BLaER1 (cell line): ENCODE data around the gene SQSTM1.
A peak's percentile ranks its signal among the peaks of the same experiment; 100 is the strongest.
"Not testable (repeated sequence)": the region's sequence is repeated elsewhere in the genome, so short reads cannot be mapped to it uniquely, and the experiment has no call there.

Experiments
- H3K27ac ChIP-seq: shearing (Covaris generic); formaldehyde crosslinking; 2 replicates; pipeline ENCODE4 v1.8.1; 2022
- H3K27me3 ChIP-seq: shearing (Covaris generic); formaldehyde crosslinking; 2 replicates; pipeline ENCODE4 v1.8.1; 2022
- H3K36me3 ChIP-seq: shearing (Covaris generic); formaldehyde crosslinking; 2 replicates; pipeline ENCODE4 v1.8.1; 2022
- H3K4me1 ChIP-seq: shearing (Covaris generic); formaldehyde crosslinking; 2 replicates; pipeline ENCODE4 v1.8.1; 2022
- H3K4me2 ChIP-seq: shearing (Covaris generic); formaldehyde crosslinking; 2 replicates; pipeline ENCODE4 v1.8.1; 2022
- H3K4me3 ChIP-seq: shearing (Covaris generic); formaldehyde crosslinking; 2 replicates; pipeline ENCODE4 v1.8.1; 2022
- H3K9ac ChIP-seq: shearing (Covaris generic); formaldehyde crosslinking; 2 replicates; pipeline ENCODE4 v1.8.1; 2022
- H3K9me3 ChIP-seq: shearing (Covaris generic); formaldehyde crosslinking; 2 replicates; pipeline ENCODE4 v1.8.1; 2022
- H4K20me1 ChIP-seq: shearing (Covaris generic); formaldehyde crosslinking; 2 replicates; pipeline ENCODE4 v1.8.1; 2022
- Cebpa-rat ChIP-seq: shearing (Covaris generic); IDR thresholded peaks from 2 replicates; pipeline ENCODE4 v1.8.1; 2022

Gene SQSTM1

DNA sequence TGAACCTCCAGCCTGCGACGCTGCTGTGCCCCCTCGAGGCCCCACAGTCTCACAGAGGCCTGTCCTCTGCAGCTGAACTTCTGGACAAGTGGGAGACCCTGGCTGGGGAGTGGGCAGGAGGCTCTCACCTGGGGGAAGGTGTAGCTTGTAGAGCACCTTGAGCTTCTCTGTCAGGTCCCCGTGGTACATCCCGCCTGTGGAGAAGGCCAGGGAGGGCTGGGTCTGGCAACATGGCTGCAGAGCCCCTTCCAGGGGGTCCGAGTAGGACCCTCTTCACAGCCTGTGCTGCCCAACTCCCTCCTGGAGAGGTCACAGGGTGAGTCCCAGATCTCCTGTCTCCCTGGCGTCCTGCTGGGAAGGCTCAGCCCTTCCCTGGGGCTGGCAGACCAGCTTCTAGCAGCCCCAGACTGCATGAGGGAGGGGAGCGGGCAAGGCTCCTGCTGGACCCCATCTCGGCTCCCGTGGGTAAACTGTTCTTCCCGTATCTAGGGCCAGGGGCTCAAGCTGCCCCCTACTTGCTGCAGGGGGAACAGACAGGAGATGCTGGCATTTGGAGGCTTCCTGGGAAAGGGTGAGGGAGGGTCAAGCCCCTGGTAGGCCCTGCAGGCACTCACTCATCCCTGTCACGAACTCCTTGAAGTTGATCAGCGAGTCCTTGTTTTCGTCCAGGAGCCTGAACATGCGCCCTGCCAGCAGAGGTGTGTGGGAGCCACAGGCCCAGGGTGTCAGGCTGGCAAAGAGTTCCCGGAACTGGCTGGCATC, 49.1 kb downstream of the SQSTM1 start:
- H3K9me3 ChIP-seq = no peaks in the 10 kb centered on the region
- peaks cover 93% of the 10 kb centered on the region for H3K36me3 ChIP-seq
- no peak for TF ChIP-seq Cebpa-rat
- H3K9ac ChIP-seq = no peak overlapping the region
- no peak overlapping the region for H3K27ac ChIP-seq
- H3K4me2 ChIP-seq = peak overlapping the region; percentile 74; the same call in 1 of the 2 replicates
- peaks cover 38% of the 10 kb centered on the region for H3K4me1 ChIP-seq
- no peaks in the 10 kb centered on the region; the same call in 1 of the 2 replicates for H4K20me1 ChIP-seq
- H3K27me3 ChIP-seq = no peaks in the 10 kb centered on the region
- no peak overlapping the region for H3K4me3 ChIP-seq

GRCh38 chr5:179870403-179870903, 49.7 kb downstream of the SQSTM1 start:
- H4K20me1 ChIP-seq = no peaks in the 10 kb centered on the region; the same call in 1 of the 2 replicates
- peaks cover 93% of the 10 kb centered on the region for H3K36me3 ChIP-seq
- peaks cover 38% of the 10 kb centered on the region for H3K4me1 ChIP-seq
- no peak overlapping the region for H3K9ac ChIP-seq
- no peaks in the 10 kb centered on the region for H3K9me3 ChIP-seq
- H3K27ac ChIP-seq = no peak overlapping the region
- H3K4me2 ChIP-seq = no peak overlapping the region
- TF ChIP-seq Cebpa-rat = no peak
- H3K4me3 ChIP-seq = no peak overlapping the region
- H3K27me3 ChIP-seq = no peaks in the 10 kb centered on the region

DNA sequence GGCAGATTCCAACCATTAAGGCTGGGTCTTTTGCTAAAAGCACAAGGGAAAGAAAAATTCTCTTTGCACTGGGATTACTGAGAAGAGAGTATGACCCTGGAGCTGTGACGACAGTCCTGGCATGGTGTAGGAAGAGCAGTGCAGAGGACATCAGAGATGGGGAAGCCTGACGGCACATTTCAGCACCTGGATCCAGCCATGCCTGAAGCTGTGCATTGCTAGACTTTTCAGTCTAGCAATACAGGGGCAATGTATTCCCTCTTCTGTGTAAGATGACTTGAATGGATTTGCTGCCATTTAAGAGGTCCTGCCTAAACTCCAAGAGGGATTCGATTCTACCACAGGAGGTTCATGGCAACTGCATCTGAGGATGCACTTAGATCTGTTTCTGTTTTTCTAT, 50.2 kb downstream of the SQSTM1 start:
- no peak for TF ChIP-seq Cebpa-rat
- peaks cover 38% of the 10 kb centered on the region for H3K4me1 ChIP-seq
- H3K4me2 ChIP-seq = no peak overlapping the region
- H3K36me3 ChIP-seq = peaks cover 94% of the 10 kb centered on the region
- H4K20me1 ChIP-seq = no peaks in the 10 kb centered on the region; the same call in 1 of the 2 replicates
- H3K4me3 ChIP-seq = no peak overlapping the region
- H3K9ac ChIP-seq = no peak overlapping the region
- H3K27ac ChIP-seq = no peak overlapping the region
- H3K9me3 ChIP-seq = no peaks in the 10 kb centered on the region
- H3K27me3 ChIP-seq = no peaks in the 10 kb centered on the region

GRCh38 chr5:179871533-179871932, 50.8 kb downstream of the SQSTM1 start:
- H3K36me3 ChIP-seq = peaks cover 94% of the 10 kb centered on the region
- H3K9ac ChIP-seq, H3K27ac ChIP-seq, H3K4me2 ChIP-seq, H4K20me1 ChIP-seq, H3K4me3 ChIP-seq, H3K27me3 ChIP-seq, H3K9me3 ChIP-seq: not testable (repeated sequence)
- peaks cover 34% of the 10 kb centered on the region for H3K4me1 ChIP-seq

- TF ChIP-seq Cebpa-rat = no peak
- no peaks in the 10 kb centered on the region for H3K9me3 ChIP-seq
- H3K27ac ChIP-seq = no peak overlapping the region
- no peaks in the 10 kb centered on the region for H3K27me3 ChIP-seq
- H3K36me3 ChIP-seq = peaks cover 97% of the 10 kb centered on the region
- no peaks in the 10 kb centered on the region; the same call in 1 of the 2 replicates for H4K20me1 ChIP-seq
- peaks cover 27% of the 10 kb centered on the region for H3K4me1 ChIP-seq
- no peak overlapping the region for H3K4me3 ChIP-seq
- no peak overlapping the region for H3K9ac ChIP-seq
- H3K4me2 ChIP-seq = no peak overlapping the region
These were observed 51.5 kb downstream of the SQSTM1 start for GRCh38 chr5:179872055-179872827.

GRCh38 chr5:179872828-179873575, 52.3 kb downstream of the SQSTM1 start:
- Histone ChIP-seq H3K27ac (no peak overlapping the region), H3K4me3 (no peak overlapping the region), H3K36me3 (peaks cover 98% of the 10 kb centered on the region), H3K4me1 (peaks cover 19% of the 10 kb centered on the region), H4K20me1 (peaks cover under 1% of the 10 kb centered on the region), H3K27me3 (no peaks in the 10 kb centered on the region), H3K4me2 (no peak overlapping the region), H3K9ac (no peak overlapping the region), H3K9me3 (no peaks in the 10 kb centered on the region)
- no peak for TF ChIP-seq Cebpa-rat

GRCh38 chr5:179873588-179874110, 52.9 kb downstream of the SQSTM1 start:
- Histone ChIP-seq H3K27ac (no peak overlapping the region), H4K20me1 (peaks cover 7% of the 10 kb centered on the region), H3K4me2 (no peak overlapping the region), H3K36me3 (peaks cover 98% of the 10 kb centered on the region), H3K9ac (no peak overlapping the region), H3K4me1 (peaks cover 13% of the 10 kb centered on the region), H3K9me3 (no peaks in the 10 kb centered on the region), H3K4me3 (no peak overlapping the region), H3K27me3 (no peaks in the 10 kb centered on the region)
- TF ChIP-seq Cebpa-rat = no peak

- peaks cover 11% of the 10 kb centered on the region for H4K20me1 ChIP-seq
- H3K4me3 ChIP-seq = no peak overlapping the region
- no peak for TF ChIP-seq Cebpa-rat
- H3K4me1 ChIP-seq = peaks cover 8% of the 10 kb centered on the region; the same call in 1 of the 2 replicates
- H3K27ac ChIP-seq = no peak overlapping the region
- H3K27me3 ChIP-seq = no peaks in the 10 kb centered on the region
- H3K4me2 ChIP-seq = no peak overlapping the region
- no peaks in the 10 kb centered on the region for H3K9me3 ChIP-seq
- no peak overlapping the region for H3K9ac ChIP-seq
- peaks cover 98% of the 10 kb centered on the region for H3K36me3 ChIP-seq
These were observed 53.4 kb downstream of the SQSTM1 start for GRCh38 chr5:179874136-179874535.

DNA sequence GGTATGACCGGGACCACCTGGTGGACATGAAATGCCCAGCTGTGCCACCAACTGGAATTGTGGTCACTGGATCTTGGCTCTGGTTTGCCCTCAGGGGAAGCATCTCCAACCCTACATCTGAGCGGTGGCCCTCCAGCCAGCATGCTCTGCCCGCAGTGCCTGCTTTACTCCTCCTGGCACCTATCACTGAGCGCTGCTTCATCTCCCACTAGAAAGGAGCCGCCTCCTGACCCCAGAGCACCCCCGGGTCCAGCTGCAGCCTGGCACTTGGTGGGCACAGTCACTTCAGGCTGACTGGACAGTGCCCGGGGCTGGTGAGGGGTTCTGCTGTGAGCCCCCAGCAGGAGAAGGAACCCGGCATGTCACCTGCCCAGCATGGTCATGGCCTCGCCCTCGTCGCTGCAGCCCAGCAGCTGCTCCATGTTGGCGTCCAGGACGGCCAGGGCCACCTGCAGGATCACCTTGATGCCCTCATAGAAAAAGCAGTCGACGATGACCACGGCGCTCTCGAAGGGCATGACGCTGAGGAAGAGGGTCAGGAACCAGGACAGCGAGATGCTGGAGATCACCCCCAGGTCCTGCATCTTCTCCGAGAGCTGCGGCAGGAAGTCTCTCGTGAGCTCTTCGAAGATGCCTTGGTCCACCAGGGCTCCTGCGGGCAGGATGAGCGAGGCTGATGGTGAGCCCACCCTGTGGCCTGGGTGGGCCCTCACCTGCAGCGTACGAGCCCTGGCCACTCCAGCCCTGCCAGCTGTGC, 54.0 kb downstream of the SQSTM1 start:
- no peak for TF ChIP-seq Cebpa-rat
- H3K9ac ChIP-seq = no peak overlapping the region
- no peak overlapping the region for H3K4me2 ChIP-seq
- H3K4me1 ChIP-seq = peaks cover 2% of the 10 kb centered on the region; the same call in 1 of the 2 replicates
- H3K36me3 ChIP-seq = peaks cover 98% of the 10 kb centered on the region
- H3K27me3 ChIP-seq = no peaks in the 10 kb centered on the region
- no peaks in the 10 kb centered on the region for H3K9me3 ChIP-seq
- H3K4me3 ChIP-seq = no peak overlapping the region
- H3K27ac ChIP-seq = no peak overlapping the region
- H4K20me1 ChIP-seq = peaks cover 11% of the 10 kb centered on the region
